ENCODE data around the gene EIF3K. TPM values are rescaled to one million over a fixed set of nuclear protein-coding genes. Genes with fewer than 3 reads are reported as not detected.

EIF3K gene
- total RNA-seq (2022) (342 and 375 TPM in 2 replicates), Bru-seq, nascent RNA (percentile 84 among the genes with signal in this experiment), BruChase-seq, experiment 1, labeled RNA remaining after a 6-hour chase (percentile 80 among the genes with signal in this experiment), BruChase-seq, experiment 2, labeled RNA remaining after a 2-hour chase (percentile 82 among the genes with signal in this experiment)
- long read RNA-seq, transcript EIF3K-201 (8 exons, 864 nt) = major isoform, 198 of 242 reads
- long read RNA-seq, transcript EIF3K-211 (7 exons, 670 nt) = minor isoform, 8 of 242 reads
- long read RNA-seq, partial matches to known transcripts = 5 of 242 reads
- long read RNA-seq, other reads (novel, unspliced or antisense) = 25 of 242 reads

GRCh38 chr19:38618590-38619360 is at the start of gene EIF3K:
TSS of gene EIF3K (plus strand) at chr19:38619188. CDS start at chr19:38619269, 81 bp downstream.
- ChIA-PET POLR2A (interaction anchor here (0.5 to 2.9 kb wide), 27 partner anchors 9 to 1543 kb away, joined by 3 to 39 read pairs (median 4); partner anchors contain the start of genes ACTN4, HNRNPL, MRPS12 and NFKBIB), CTCF (interaction anchor here (0.6 to 6.1 kb wide), 8 partner anchors 16 to 386 kb away, joined by 3 to 46 read pairs (median 3); no protein-coding TSS in a partner anchor)
- intact Hi-C loops (cut with micrococcal nuclease) = loop anchor here (5.0 kb wide), 2 partner anchors 61 to 76 kb away; no protein-coding TSS in a partner anchor
- DNase-seq (ENCODE audit: unreplicated experiment) = peak; percentile 99
- BruUV-seq (replicated peaks) = no TSS peak
- no peaks in the 10 kb centered on the region for H3K9me3 Mint-ChIP-seq (ENCODE audit: unreplicated experiment)
- no peak for TF ChIP-seq CTCF (IDR thresholded peaks at IDR 0.05; ENCODE audit: unreplicated experiment)
- H3K27me3 Mint-ChIP-seq (ENCODE audit: insufficient read depth, unreplicated experiment) = no peaks in the 10 kb centered on the region
- H3K4me1 Mint-ChIP-seq (ENCODE audit: insufficient read depth, unreplicated experiment) = peaks cover 8% of the 10 kb centered on the region
- H3K27ac Mint-ChIP-seq (ENCODE audit: low read depth, unreplicated experiment) = peak within 1 kb of the TSS; percentile 99
- peaks cover 47% of the 10 kb centered on the region for H3K36me3 Mint-ChIP-seq (ENCODE audit: insufficient read depth, unreplicated experiment)
- peak within 1 kb of the TSS; percentile 100 for H3K4me3 Mint-ChIP-seq (ENCODE audit: unreplicated experiment)

- BruUV-seq (replicated peaks) = no TSS peak
- no peaks in the 10 kb centered on the region for H3K27me3 Mint-ChIP-seq (ENCODE audit: insufficient read depth, unreplicated experiment)
- no peaks in the 10 kb centered on the region for H3K9me3 Mint-ChIP-seq (ENCODE audit: unreplicated experiment)
- H3K4me1 Mint-ChIP-seq (ENCODE audit: insufficient read depth, unreplicated experiment) = no peaks in the 10 kb centered on the region
- no peaks in the 10 kb centered on the region for H3K36me3 Mint-ChIP-seq (ENCODE audit: insufficient read depth, unreplicated experiment)
- H3K4me3 Mint-ChIP-seq (ENCODE audit: unreplicated experiment) = no peak overlapping the region
- no peak for DNase-seq (ENCODE audit: unreplicated experiment)
- ChIA-PET POLR2A (interaction anchor here (0.7 to 1.8 kb wide), 2 partner anchors 10 kb away, joined by 3 to 5 read pairs; no protein-coding TSS in a partner anchor), CTCF (interaction anchor here (0.6 to 0.7 kb wide), 3 partner anchors 14 to 333 kb away, joined by 3 to 4 read pairs (median 3); no protein-coding TSS in a partner anchor)
- no peak for TF ChIP-seq CTCF (IDR thresholded peaks at IDR 0.05; ENCODE audit: unreplicated experiment)
- intact Hi-C loops (cut with micrococcal nuclease) = no loop called here
- no peak overlapping the region for H3K27ac Mint-ChIP-seq (ENCODE audit: low read depth, unreplicated experiment)
These were observed 49.5 kb upstream of the EIF3K start for GRCh38 chr19:38569368-38569983.

GRCh38 chr19:38571682-38572081 is 47.3 kb upstream of the EIF3K start:
- CTCF ChIA-PET = interaction anchor here (0.6 to 1.9 kb wide), 2 partner anchors 14 to 27 kb away, joined by 3 to 4 read pairs; no protein-coding TSS in a partner anchor
- POLR2A ChIA-PET = interaction anchor here (1.8 kb wide), 1 partner anchor 8 kb away, joined by 5 read pairs; no protein-coding TSS in a partner anchor

More at GRCh38 chr19:38571682-38572081, 47.3 kb upstream of the EIF3K start:
- Mint-ChIP-seq H3K4me3 (ENCODE audit: unreplicated experiment) (no peak overlapping the region), H3K27ac (ENCODE audit: low read depth, unreplicated experiment) (no peak overlapping the region), H3K36me3 (ENCODE audit: insufficient read depth, unreplicated experiment) (no peaks in the 10 kb centered on the region), H3K9me3 (ENCODE audit: unreplicated experiment) (no peaks in the 10 kb centered on the region), H3K27me3 (ENCODE audit: insufficient read depth, unreplicated experiment) (no peaks in the 10 kb centered on the region), H3K4me1 (ENCODE audit: insufficient read depth, unreplicated experiment) (no peaks in the 10 kb centered on the region)
- TF ChIP-seq CTCF (IDR thresholded peaks at IDR 0.05; ENCODE audit: unreplicated experiment) = no peak
- BruUV-seq (replicated peaks) = no TSS peak
- DNase-seq (ENCODE audit: unreplicated experiment) = no peak
- intact Hi-C loops (cut with micrococcal nuclease) = no loop called here

Data from MCF 10A (cell line).